GM10266 (cell line): ENCODE results near the gene A4GNT.
A peak's percentile ranks its signal among the peaks of the same experiment; 100 is the strongest.

ENCODE experiments used
- DNase-seq: peaks from one replicate; pipeline ENCODE4 v3.0.0; 2012; ENCODE audit errors: extremely low spot score
- CTCF ChIP-seq: IDR thresholded peaks from 2 replicates; pipeline ENCODE4 v1.5.1; 2012; ENCODE audit warnings: mild to moderate bottlenecking, low read depth; ENCODE audit not compliant: control insufficient read depth, insufficient read depth; ENCODE audit errors: missing control alignments

The A4GNT gene

GRCh38 chr3:138132239-138132638 lies at the start of gene A4GNT:
Gene A4GNT, minus strand, starts transcription at chr3:138132390. Its CDS starts 1,134 bp downstream, at chr3:138131256.
- TF ChIP-seq CTCF, result no peak
- no peak for DNase-seq

- TF ChIP-seq CTCF, result peak; percentile 71
- DNase-seq, result peak; percentile 42
Observed at GRCh38 chr3:138180375-138181029, 48.3 kb upstream of the A4GNT start.

- TF ChIP-seq CTCF, result no peak
- DNase-seq, result peak; percentile 69
Observed at GRCh38 chr3:138174421-138175131, 42.4 kb upstream of the A4GNT start, which contains the start of gene DBR1. Gene DBR1, minus strand, starts transcription at chr3:138174921. Its CDS starts 126 bp downstream, at chr3:138174795.

- no peak for TF ChIP-seq CTCF
- no peak for DNase-seq
Observed at GRCh38 chr3:138173769-138174420, 41.7 kb upstream of the A4GNT start.

GRCh38 chr3:138172625-138173024 lies 40.4 kb upstream of the A4GNT start:
- TF ChIP-seq CTCF, result no peak
- DNase-seq, result no peak

GRCh38 chr3:138165061-138165460 lies 32.9 kb upstream of the A4GNT start:
- DNase-seq, result no peak
- TF ChIP-seq CTCF, result no peak
